Measurements from ENCODE around the gene DCST1. TPM values are rescaled to one million over a fixed set of nuclear protein-coding genes. Genes with fewer than 3 reads are reported as not detected.
A peak's percentile ranks its signal among the peaks of the same experiment; 100 is the strongest.
"Not testable (repeated sequence)": the region's sequence is repeated elsewhere in the genome, so short reads cannot be mapped to it uniquely, and the experiment has no call there.

Gene DCST1
- total RNA-seq, 1 experiment from 2014 or later, result 0.32 TPM

DNA sequence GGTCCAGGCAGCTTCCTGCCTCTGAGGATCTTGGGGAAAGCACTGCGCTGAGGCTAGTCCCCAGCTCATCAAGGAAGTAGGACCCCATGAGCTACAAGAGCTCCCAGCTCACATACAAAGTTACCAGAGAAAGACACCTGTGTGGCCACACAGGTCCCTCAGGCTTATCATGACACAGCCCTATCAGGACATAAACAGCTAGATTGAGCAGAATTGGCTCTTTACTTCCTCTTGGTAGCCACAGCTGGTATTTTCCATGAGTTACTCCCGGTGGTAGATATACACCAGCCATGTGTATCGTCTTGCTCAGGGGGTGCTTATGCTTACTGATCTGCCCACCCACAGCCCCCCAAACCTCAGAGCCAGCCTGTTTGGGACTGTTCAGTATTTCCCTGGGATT, 39.0 kb upstream of the DCST1 start:
- TF ChIP-seq POLR2AphosphoS5 (IDR thresholded peaks at IDR 0.05; ENCODE audit: low read depth, low read length), result 0 out of 2 replicates have a peak, but pooled peaks have one; percentile 26
- TF ChIP-seq, protein P1, sequence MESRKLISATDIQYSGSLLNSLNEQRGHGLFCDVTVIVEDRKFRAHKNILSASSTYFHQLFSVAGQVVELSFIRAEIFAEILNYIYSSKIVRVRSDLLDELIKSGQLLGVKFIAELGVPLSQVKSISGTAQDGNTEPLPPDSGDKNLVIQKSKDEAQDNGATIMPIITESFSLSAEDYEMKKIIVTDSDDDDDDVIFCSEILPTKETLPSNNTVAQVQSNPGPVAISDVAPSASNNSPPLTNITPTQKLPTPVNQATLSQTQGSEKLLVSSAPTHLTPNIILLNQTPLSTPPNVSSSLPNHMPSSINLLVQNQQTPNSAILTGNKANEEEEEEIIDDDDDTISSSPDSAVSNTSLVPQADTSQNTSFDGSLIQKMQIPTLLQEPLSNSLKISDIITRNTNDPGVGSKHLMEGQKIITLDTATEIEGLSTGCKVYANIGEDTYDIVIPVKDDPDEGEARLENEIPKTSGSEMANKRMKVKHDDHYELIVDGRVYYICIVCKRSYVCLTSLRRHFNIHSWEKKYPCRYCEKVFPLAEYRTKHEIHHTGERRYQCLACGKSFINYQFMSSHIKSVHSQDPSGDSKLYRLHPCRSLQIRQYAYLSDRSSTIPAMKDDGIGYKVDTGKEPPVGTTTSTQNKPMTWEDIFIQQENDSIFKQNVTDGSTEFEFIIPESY (IDR thresholded peaks at IDR 0.05; ENCODE audit: extremely low read depth, insufficient replicate concordance, low read length), result no peak
- no peaks in the 10 kb centered on the region for H4K20me1 ChIP-seq (ENCODE audit: insufficient read depth)
- H3K4me2 ChIP-seq (ENCODE audit: low read length), result no peak overlapping the region
- ATAC-seq, result no peak
- peaks cover 28 to 58% of the 10 kb centered on the region in 2 experiments for H3K4me1 ChIP-seq (ENCODE audit: control insufficient read depth in 1 of 2, insufficient read depth in 2 of 2, low read length in 2 of 2)
- peaks cover 6% of the 10 kb centered on the region; the same call in 1 of the 2 replicates for H3K79me2 ChIP-seq (ENCODE audit: insufficient read depth, low read length)
- DNase-seq (ENCODE audit: low read depth, low spot score), result no peak
- H3K27me3 ChIP-seq (ENCODE audit: insufficient read depth, low read length), result no peaks in the 10 kb centered on the region
- H3K36me3 ChIP-seq (ENCODE audit: control insufficient read depth in 1 of 2, insufficient read depth in 2 of 2, low read length in 2 of 2), result peaks cover 1 to 7% of the 10 kb centered on the region in 2 experiments; a peak in 2 of 4 replicates
- intact Hi-C loops (cut with micrococcal nuclease), result no loop called here
- no peak overlapping the region for H3K4me3 ChIP-seq (replicated peaks in 1 of 2; ENCODE audit: low read depth in 1 of 2, low read length in 2 of 2)
- peak overlapping the region; percentile 32; the same call in 1 of the 2 replicates for H3K27ac ChIP-seq (ENCODE audit: low read depth, low read length)
- ChIA-PET CTCF (interaction anchor here (0.7 to 1.3 kb wide), 2 partner anchors 12 to 21 kb away, joined by 3 to 4 read pairs; no protein-coding TSS in a partner anchor), POLR2A (interaction anchor here (1.4 to 2.8 kb wide), 3 partner anchors 11 to 24 kb away, joined by 4 to 18 read pairs (median 15); partner anchors contain the start of genes CKS1B, FLAD1 and SHC1), RAD21 (ENCODE audit: low non-redundant PET in 1 of 2, low total read pairs in 2 of 2, uncharacterized antibody in 2 of 2, unreplicated experiment in 2 of 2) (interaction anchor here in 1 of 2 experiments (1.1 kb wide), 1 partner anchor 34 kb away, joined by 4 read pairs; the partner anchor contains the start of gene PYGO2)
- H3K9ac ChIP-seq (ENCODE audit: low read length), result no peak overlapping the region
- no peaks in the 10 kb centered on the region for H3K9me2 ChIP-seq (ENCODE audit: insufficient read depth)
- no peaks in the 10 kb centered on the region for H3K9me3 ChIP-seq (ENCODE audit: control insufficient read depth in 1 of 2, insufficient read depth in 1 of 2, low read depth in 1 of 2, low read length in 2 of 2)
- BruUV-seq (replicated peaks), result no TSS peak
- H2AFZ ChIP-seq (ENCODE audit: low read depth, low read length, poor library complexity, severe bottlenecking), result no peak overlapping the region

DNA sequence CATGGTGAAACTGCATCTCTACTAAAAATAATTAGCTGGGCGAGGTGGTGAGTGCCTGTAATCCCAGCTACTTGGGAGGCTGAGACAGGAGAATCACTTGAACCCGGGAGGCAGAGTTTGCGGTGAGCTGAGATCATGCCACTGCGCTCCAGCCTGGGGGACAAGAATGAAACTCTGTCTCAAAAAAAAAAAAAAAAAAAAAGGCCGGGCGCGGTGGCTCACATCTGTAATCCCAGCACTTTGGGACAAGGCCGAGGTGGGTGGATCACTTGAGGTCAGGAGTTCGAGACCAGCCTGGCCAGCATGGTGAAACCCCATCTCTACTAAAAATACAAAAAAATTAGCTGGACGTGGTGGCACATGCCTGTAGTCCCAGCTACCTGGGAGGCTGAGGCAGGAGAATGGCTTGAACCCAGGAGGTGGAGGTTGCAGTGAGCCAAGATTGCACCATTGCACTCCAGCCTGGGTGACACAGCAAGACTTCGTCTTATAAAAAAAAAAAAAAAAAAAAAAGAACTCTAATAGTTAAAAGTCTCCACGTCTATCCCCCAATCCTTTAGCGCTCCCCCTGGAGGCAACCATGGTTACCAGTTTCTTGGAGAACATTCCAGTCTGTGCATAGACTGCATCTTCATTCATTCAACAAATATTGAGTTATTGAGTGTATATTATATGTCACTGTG, 38.2 kb upstream of the DCST1 start:
- not testable (repeated sequence) for BruUV-seq (replicated peaks); H3K9me2 ChIP-seq (ENCODE audit: insufficient read depth); H3K79me2 ChIP-seq (ENCODE audit: insufficient read depth, low read length); DNase-seq (ENCODE audit: low read depth, low spot score); H3K4me3 ChIP-seq (replicated peaks in 1 of 2; ENCODE audit: low read depth in 1 of 2, low read length in 2 of 2); ATAC-seq; H2AFZ ChIP-seq (ENCODE audit: low read depth, low read length, poor library complexity, severe bottlenecking); H4K20me1 ChIP-seq (ENCODE audit: insufficient read depth); H3K27ac ChIP-seq (ENCODE audit: low read depth, low read length); H3K27me3 ChIP-seq (ENCODE audit: insufficient read depth, low read length); H3K9ac ChIP-seq (ENCODE audit: low read length); H3K9me3 ChIP-seq (ENCODE audit: control insufficient read depth in 1 of 2, insufficient read depth in 1 of 2, low read depth in 1 of 2, low read length in 2 of 2); H3K36me3 ChIP-seq (ENCODE audit: control insufficient read depth in 1 of 2, insufficient read depth in 2 of 2, low read length in 2 of 2)
- TF ChIP-seq, protein P2, sequence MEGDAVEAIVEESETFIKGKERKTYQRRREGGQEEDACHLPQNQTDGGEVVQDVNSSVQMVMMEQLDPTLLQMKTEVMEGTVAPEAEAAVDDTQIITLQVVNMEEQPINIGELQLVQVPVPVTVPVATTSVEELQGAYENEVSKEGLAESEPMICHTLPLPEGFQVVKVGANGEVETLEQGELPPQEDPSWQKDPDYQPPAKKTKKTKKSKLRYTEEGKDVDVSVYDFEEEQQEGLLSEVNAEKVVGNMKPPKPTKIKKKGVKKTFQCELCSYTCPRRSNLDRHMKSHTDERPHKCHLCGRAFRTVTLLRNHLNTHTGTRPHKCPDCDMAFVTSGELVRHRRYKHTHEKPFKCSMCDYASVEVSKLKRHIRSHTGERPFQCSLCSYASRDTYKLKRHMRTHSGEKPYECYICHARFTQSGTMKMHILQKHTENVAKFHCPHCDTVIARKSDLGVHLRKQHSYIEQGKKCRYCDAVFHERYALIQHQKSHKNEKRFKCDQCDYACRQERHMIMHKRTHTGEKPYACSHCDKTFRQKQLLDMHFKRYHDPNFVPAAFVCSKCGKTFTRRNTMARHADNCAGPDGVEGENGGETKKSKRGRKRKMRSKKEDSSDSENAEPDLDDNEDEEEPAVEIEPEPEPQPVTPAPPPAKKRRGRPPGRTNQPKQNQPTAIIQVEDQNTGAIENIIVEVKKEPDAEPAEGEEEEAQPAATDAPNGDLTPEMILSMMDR (IDR thresholded peaks at IDR 0.05 in 2 of 3, conservative IDR thresholded peaks at IDR 0.05 in 1 of 3; ENCODE audit: borderline replicate concordance in 1 of 3, insufficient read depth in 1 of 3, low read depth in 2 of 3, low read length in 2 of 3), result peak in 2 of 3 experiments; percentile 27 to 44; a peak in 3 of 6 replicates
- H3K4me2 ChIP-seq (ENCODE audit: low read length), result peak overlapping the region; percentile 14; the same call in 1 of the 2 replicates
- H3K4me1 ChIP-seq (ENCODE audit: control insufficient read depth in 1 of 2, insufficient read depth in 2 of 2, low read length in 2 of 2), result peaks cover 28 to 66% of the 10 kb centered on the region in 2 experiments
- RAD21 ChIA-PET (ENCODE audit: low non-redundant PET in 1 of 2, low total read pairs in 2 of 2, uncharacterized antibody in 2 of 2, unreplicated experiment in 2 of 2), result interaction anchor here in 1 of 2 experiments (1.1 kb wide), 1 partner anchor 34 kb away, joined by 4 read pairs; the partner anchor contains the start of gene PYGO2
- CTCF ChIA-PET, result interaction anchor here (0.7 to 2.9 kb wide), 4 partner anchors 11 to 40 kb away, joined by 3 to 10 read pairs (median 4); partner anchors contain the start of gene SHC1
- POLR2A ChIA-PET, result interaction anchor here (1.1 to 2.8 kb wide), 3 partner anchors 12 to 22 kb away, joined by 3 to 18 read pairs (median 15); partner anchors contain the start of genes CKS1B and FLAD1
- intact Hi-C loops (cut with micrococcal nuclease), result loop anchor here (5.0 kb wide), 1 partner anchor 33 kb away; the partner anchor contains the start of gene PYGO2
